Adrenal gland (tissue), 5 donors: ENCODE measurements around the gene RPS26.
"Not testable (repeated sequence)": the region's sequence is repeated elsewhere in the genome, so short reads cannot be mapped to it uniquely, and the experiment has no call there.

Source experiments
- POLR2A ChIP-seq, 2 donors: fragments of 450-650 bp; IDR thresholded peaks; one replicate each; pipeline ENCODE4 v1.6.1; 2017; ENCODE audit warnings: antibody characterized with exemption in 2 of 2, mild to moderate bottlenecking in 2 of 2, moderate library complexity in 1 of 2
- TF ChIP-seq, protein P1 (sequence below), 6 experiments: fragments of 450-650 bp in 4 of 6; fragments of 200-600 bp in 2 of 6; sonication (generic) in 1 of 6; IDR thresholded peaks; 1 replicate in 5 of 6; 2 replicates in 1 of 6; pipeline versions ENCODE4 v1.5.1 to v1.8.0; 2016 to 2021; ENCODE audit warnings: antibody characterized with exemption in 6 of 6, mild to moderate bottlenecking in 2 of 6, moderate library complexity in 1 of 6
- donor health status: DM: no; HTN: no; CAD: no.

- not testable (repeated sequence) for TF ChIP-seq POLR2A (IDR thresholded peaks at IDR 0.05)
- TF ChIP-seq, protein P1, sequence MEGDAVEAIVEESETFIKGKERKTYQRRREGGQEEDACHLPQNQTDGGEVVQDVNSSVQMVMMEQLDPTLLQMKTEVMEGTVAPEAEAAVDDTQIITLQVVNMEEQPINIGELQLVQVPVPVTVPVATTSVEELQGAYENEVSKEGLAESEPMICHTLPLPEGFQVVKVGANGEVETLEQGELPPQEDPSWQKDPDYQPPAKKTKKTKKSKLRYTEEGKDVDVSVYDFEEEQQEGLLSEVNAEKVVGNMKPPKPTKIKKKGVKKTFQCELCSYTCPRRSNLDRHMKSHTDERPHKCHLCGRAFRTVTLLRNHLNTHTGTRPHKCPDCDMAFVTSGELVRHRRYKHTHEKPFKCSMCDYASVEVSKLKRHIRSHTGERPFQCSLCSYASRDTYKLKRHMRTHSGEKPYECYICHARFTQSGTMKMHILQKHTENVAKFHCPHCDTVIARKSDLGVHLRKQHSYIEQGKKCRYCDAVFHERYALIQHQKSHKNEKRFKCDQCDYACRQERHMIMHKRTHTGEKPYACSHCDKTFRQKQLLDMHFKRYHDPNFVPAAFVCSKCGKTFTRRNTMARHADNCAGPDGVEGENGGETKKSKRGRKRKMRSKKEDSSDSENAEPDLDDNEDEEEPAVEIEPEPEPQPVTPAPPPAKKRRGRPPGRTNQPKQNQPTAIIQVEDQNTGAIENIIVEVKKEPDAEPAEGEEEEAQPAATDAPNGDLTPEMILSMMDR (IDR thresholded peaks at IDR 0.05): not testable (repeated sequence)
These were observed 36.2 kb downstream of the RPS26 start for GRCh38 chr12:56077966-56078365.
